HG02642 (cell line): Measurements from ENCODE around the gene PTPN14.
"Not testable (repeated sequence)": the region's sequence is repeated elsewhere in the genome, so short reads cannot be mapped to it uniquely, and the experiment has no call there.

ENCODE experiments used
- ATAC-seq: cut with Tn5 transposase; IDR thresholded peaks from one replicate; pipeline ENCODE4 v1.9.1; 2021; ENCODE audit warnings: mild to moderate bottlenecking; ENCODE audit not compliant: unreplicated experiment, poor library complexity

PTPN14 gene

GRCh38 chr1:214514032-214514818 lies 37.2 kb downstream of the PTPN14 start:
- ATAC-seq: no peak

GRCh38 chr1:214513394-214513793 lies 38.0 kb downstream of the PTPN14 start:
- no peak for ATAC-seq

- ATAC-seq: no peak
These were observed 39.8 kb downstream of the PTPN14 start for GRCh38 chr1:214511639-214511998.

GRCh38 chr1:214510914-214511638 lies 40.3 kb downstream of the PTPN14 start:
- ATAC-seq: no peak

- no peak for ATAC-seq
These were observed 40.9 kb downstream of the PTPN14 start for GRCh38 chr1:214510477-214510876.

- not testable (repeated sequence) for ATAC-seq
These were observed 41.8 kb downstream of the PTPN14 start for GRCh38 chr1:214509622-214510021.

GRCh38 chr1:214506972-214507431 lies 44.4 kb downstream of the PTPN14 start:
- ATAC-seq: peak; percentile 63

- ATAC-seq: no peak
These were observed 46.3 kb downstream of the PTPN14 start for GRCh38 chr1:214505134-214505533.

- ATAC-seq: no peak
These were observed 47.1 kb downstream of the PTPN14 start for GRCh38 chr1:214504330-214504729.

- no peak for ATAC-seq
These were observed 47.8 kb downstream of the PTPN14 start for GRCh38 chr1:214503553-214503952.

GRCh38 chr1:214500340-214501055 lies 50.9 kb downstream of the PTPN14 start:
- ATAC-seq: no peak

GRCh38 chr1:214499732-214500131 lies 51.7 kb downstream of the PTPN14 start:
- no peak for ATAC-seq

GRCh38 chr1:214498021-214498420 lies 53.4 kb downstream of the PTPN14 start:
- no peak for ATAC-seq

- no peak for ATAC-seq
These were observed 55.3 kb downstream of the PTPN14 start for GRCh38 chr1:214496126-214496525.

GRCh38 chr1:214494706-214495105 lies 56.7 kb downstream of the PTPN14 start:
- no peak for ATAC-seq

- ATAC-seq: not testable (repeated sequence)
These were observed 57.2 kb downstream of the PTPN14 start for GRCh38 chr1:214494179-214494578.

- no peak for ATAC-seq
These were observed 58.1 kb downstream of the PTPN14 start for GRCh38 chr1:214493126-214493796.

GRCh38 chr1:214492401-214493075 lies 58.9 kb downstream of the PTPN14 start:
- no peak for ATAC-seq

GRCh38 chr1:214491468-214492146 lies 59.8 kb downstream of the PTPN14 start:
- no peak for ATAC-seq
